Common myeloid progenitor, CD34-positive (primary cell): Measurements from ENCODE around the gene SERGEF.

Experiments
- CTCF ChIA-PET: fragments of 350-600 bp; sonication (Branson Sonifier 250); formaldehyde crosslinking; loops from one replicate; lab custom pipeline; 2021; ENCODE audit warnings: antibody characterized with exemption; lab: Charles Lee
- POLR2A ChIA-PET: fragments of 350-600 bp; sonication (Branson Sonifier 250); formaldehyde crosslinking; loops from one replicate; lab custom pipeline; 2021; ENCODE audit warnings: antibody characterized with exemption; lab: Charles Lee
- DNase-seq, 3 donors: peaks; one replicate each; pipeline versions ENCODE4 v3.0.0 to v3.0.0-alpha.2; 2013
- H3K27ac ChIP-seq, 2 experiments: 1 replicate in 1 of 2; 2 replicates in 1 of 2; pipeline ENCODE4 v1.7.0; 2013; ENCODE audit warnings: inconsistent platforms in 2 of 2, low read length in 2 of 2, mild to moderate bottlenecking in 2 of 2, low read depth in 1 of 2, moderate library complexity in 1 of 2; ENCODE audit not compliant: severe bottlenecking in 2 of 2, insufficient read depth in 1 of 2, poor library complexity in 1 of 2
- H3K27me3 ChIP-seq, 5 experiments: replicated peaks in 2 of 5; 1 replicate in 3 of 5; 2 replicates in 2 of 5; pipeline versions ENCODE4 v1.6.1 to v1.7.0; 2013; ENCODE audit warnings: low read length in 4 of 5, mild to moderate bottlenecking in 2 of 5, moderate library complexity in 2 of 5, inconsistent platforms in 1 of 5; ENCODE audit not compliant: insufficient read depth in 5 of 5, control insufficient read depth in 4 of 5
- H3K36me3 ChIP-seq, 4 experiments: 1 replicate in 2 of 4; 2 replicates in 2 of 4; pipeline versions ENCODE4 v1.6.1 to v1.7.0; 2013; ENCODE audit warnings: low read length in 3 of 4, control low read depth in 1 of 4, mild to moderate bottlenecking in 1 of 4; ENCODE audit not compliant: control insufficient read depth in 4 of 4, insufficient read depth in 4 of 4
- H3K4me1 ChIP-seq, 4 experiments: 1 replicate in 3 of 4; 2 replicates in 1 of 4; pipeline versions ENCODE4 v1.6.1 to v1.7.1; 2013; ENCODE audit warnings: low read length in 3 of 4, mild to moderate bottlenecking in 3 of 4, control low read depth in 1 of 4, inconsistent platforms in 1 of 4, moderate library complexity in 1 of 4; ENCODE audit not compliant: control insufficient read depth in 4 of 4, insufficient read depth in 4 of 4; ENCODE audit errors: control extremely low read depth in 1 of 4
- H3K4me3 ChIP-seq, 7 experiments: 1 replicate in 4 of 7; 2 replicates in 3 of 7; pipeline versions ENCODE4 v1.5.1 to v1.7.0; 2013; ENCODE audit warnings: mild to moderate bottlenecking in 7 of 7, low read length in 6 of 7, moderate library complexity in 6 of 7, inconsistent platforms in 2 of 7, low read depth in 2 of 7, control low read depth in 1 of 7; ENCODE audit not compliant: insufficient read depth in 4 of 7, control insufficient read depth in 1 of 7; ENCODE audit errors: extremely low read depth in 1 of 7
- H3K9me3 ChIP-seq, 5 experiments: 1 replicate in 4 of 5; 2 replicates in 1 of 5; pipeline versions ENCODE4 v1.6.1 to v1.7.1; 2013; ENCODE audit warnings: low read length in 4 of 5, mild to moderate bottlenecking in 2 of 5, inconsistent platforms in 1 of 5, low read depth in 1 of 5, moderate library complexity in 1 of 5; ENCODE audit not compliant: control insufficient read depth in 4 of 5, insufficient read depth in 2 of 5; ENCODE audit errors: control extremely low read depth in 1 of 5
- WGBS: methylation state at CpG from one replicate; pipeline ENCODE4 v1.1.5; 2013; ENCODE audit not compliant: insufficient coverage; 5-methylcytosine and 5-hydroxymethylcytosine counted together

The SERGEF gene

DNA sequence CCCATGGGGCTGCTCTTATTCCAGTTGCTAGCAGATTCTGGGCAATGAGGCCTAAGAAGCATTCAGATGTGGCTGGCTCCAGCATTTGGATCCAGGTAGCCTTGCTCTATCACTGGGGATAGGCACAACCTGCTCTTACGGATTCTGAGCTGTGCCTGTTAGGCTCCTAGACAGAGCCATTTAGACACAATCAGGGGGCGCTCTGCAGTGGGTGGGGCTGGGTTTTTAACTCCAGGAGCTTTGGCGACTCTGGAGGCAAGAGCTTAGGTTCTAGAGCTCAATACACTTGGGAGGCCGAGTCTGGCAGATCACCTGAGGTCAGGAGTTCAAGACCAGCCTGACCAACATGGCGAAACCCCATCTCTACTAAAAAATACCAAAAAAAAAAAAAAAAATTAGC is 246.3 kb downstream of the SERGEF start:
- H3K9me3 ChIP-seq, result no peaks in the 10 kb centered on the region
- no peak overlapping the region for H3K27ac ChIP-seq
- H3K4me3 ChIP-seq, result no peak overlapping the region
- ChIA-PET CTCF (no interaction called here), POLR2A (no interaction called here)
- H3K4me1 ChIP-seq, result no peaks in the 10 kb centered on the region
- H3K36me3 ChIP-seq, result no peaks in the 10 kb centered on the region
- DNase-seq, result no peak
- WGBS, result 86% methylated on average over 4 of the region's 5 CpGs
- H3K27me3 ChIP-seq, result peaks cover 0 to 1% (median 0%) of the 10 kb centered on the region in 5 experiments

DNA sequence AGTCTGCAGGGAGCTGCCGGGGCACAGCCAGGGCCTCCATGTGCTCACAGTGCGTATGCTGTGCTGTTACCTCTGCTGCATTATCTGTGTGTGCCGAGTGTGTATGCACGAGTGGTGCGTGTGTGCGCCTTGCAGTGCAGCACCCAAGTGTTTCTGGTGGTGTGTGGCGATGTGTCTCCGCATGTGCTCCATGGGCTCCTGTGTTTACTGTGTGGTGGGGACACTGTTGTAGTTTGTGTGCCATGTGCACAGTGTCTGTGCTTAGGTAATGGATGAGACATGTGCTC is 246.8 kb downstream of the SERGEF start:
- peaks cover 0 to 1% (median 0%) of the 10 kb centered on the region in 5 experiments for H3K27me3 ChIP-seq
- H3K9me3 ChIP-seq, result no peaks in the 10 kb centered on the region
- no peaks in the 10 kb centered on the region for H3K36me3 ChIP-seq
- H3K4me3 ChIP-seq, result no peak overlapping the region
- no peak overlapping the region for H3K27ac ChIP-seq
- 100% methylated on average over 6 of the region's 8 CpGs for WGBS
- ChIA-PET POLR2A (no interaction called here), CTCF (no interaction called here)
- H3K4me1 ChIP-seq, result no peaks in the 10 kb centered on the region
- DNase-seq, result no peak

DNA sequence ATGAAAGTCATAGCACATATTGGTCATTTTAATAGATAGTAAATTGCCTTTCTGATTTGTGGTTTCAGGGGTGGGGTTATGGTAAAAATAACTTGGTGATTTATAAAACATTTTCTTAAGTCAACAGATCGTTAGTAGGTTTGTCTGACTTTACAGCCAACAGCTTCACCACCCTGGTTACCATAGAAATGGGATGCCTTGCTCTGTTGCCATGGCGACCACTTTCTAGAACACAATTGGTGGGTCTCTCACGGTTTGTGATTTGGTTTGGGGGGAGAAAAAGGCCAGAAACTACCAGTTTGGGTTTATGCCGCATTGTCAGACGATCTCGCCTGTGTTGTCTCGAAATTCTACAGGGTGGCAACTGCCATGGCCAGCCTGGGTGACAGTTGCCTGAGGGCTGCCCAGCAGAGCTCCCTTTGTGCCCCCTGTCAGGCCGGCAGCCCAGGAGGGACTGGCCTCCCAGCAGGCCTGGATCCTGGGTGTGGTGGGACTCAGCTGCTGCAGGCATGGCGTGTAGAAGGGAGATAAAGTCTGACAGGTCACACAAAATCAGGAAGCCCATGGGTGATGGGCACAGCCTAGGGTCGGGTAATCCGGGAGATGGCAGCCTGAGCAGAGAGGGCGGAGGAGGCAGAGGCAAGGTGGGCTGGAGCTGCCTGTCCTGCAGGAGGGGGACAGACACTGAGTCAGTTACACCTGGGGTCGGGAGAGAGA is 247.3 kb downstream of the SERGEF start:
- peaks cover 0 to 1% (median 0%) of the 10 kb centered on the region in 5 experiments for H3K27me3 ChIP-seq
- H3K4me1 ChIP-seq, result no peaks in the 10 kb centered on the region
- 83% methylated on average over 12 of the region's 13 CpGs for WGBS
- no peak overlapping the region for H3K27ac ChIP-seq
- CTCF ChIA-PET, result interaction anchor here (0.8 kb wide), 1 partner anchor 213 kb away, joined by 3 read pairs; no protein-coding TSS in a partner anchor
- H3K4me3 ChIP-seq, result no peak overlapping the region
- DNase-seq, result no peak
- no peaks in the 10 kb centered on the region for H3K36me3 ChIP-seq
- POLR2A ChIA-PET, result no interaction called here
- H3K9me3 ChIP-seq, result no peaks in the 10 kb centered on the region

DNA sequence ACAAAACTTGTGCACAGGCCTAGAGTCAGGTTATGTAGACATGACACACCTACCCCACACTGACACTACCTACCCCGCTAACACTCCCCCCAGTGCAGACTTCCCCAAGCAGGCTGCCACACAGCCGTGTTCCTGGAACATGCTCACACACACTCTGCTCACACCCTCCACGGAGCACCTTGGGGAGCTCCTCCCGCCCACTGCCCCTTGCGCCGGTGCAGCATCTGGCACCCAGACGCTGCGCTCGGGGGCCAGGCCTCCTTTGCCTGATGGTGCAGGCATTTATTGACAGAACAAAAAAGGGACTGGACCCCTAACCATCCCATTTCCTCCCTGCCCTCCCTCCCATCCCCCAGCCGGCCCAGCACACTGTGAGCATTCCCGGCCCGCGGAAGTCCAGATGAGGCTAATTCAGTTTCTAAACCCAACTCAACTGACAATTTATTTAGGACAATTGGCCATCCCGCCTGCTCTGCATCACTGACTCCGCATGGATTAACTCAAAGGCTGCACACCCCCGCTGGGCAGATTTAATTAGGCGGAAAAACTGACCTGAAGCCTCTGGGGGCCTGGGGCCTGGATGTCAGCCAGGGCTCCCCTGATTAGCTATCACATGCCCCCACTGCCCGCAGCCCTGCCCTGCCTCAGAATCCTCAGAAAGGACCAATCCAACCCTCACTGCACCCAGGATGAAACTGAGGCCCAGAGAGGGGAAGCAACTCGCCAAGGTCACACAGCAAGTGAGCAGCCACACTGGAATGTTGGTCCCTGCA is 248.2 kb downstream of the SERGEF start:
- no peak for DNase-seq
- ChIA-PET POLR2A (no interaction called here), CTCF (no interaction called here)
- H3K36me3 ChIP-seq, result no peaks in the 10 kb centered on the region
- H3K4me1 ChIP-seq, result no peaks in the 10 kb centered on the region
- no peak overlapping the region for H3K4me3 ChIP-seq
- H3K27ac ChIP-seq, result no peak overlapping the region
- no peaks in the 10 kb centered on the region for H3K9me3 ChIP-seq
- 78% methylated on average over 13 of the region's 19 CpGs for WGBS
- peaks cover 0 to 1% (median 0%) of the 10 kb centered on the region in 5 experiments for H3K27me3 ChIP-seq

DNA sequence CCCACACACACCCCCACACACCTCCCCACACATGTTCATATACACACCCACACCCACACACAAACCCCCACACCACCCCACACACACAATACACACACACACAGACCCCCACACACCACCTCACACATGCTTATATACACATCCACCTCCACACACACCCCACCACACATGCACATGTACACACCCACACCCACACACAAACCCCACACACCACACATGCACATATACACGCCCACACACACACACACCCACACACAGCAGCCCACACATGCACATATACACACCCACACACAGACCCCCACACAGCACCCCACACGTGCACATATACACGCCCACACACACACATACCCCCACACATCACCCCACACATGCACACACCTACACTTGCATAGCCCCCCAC is 249.1 kb downstream of the SERGEF start:
- DNase-seq, result no peak
- H3K36me3 ChIP-seq, result no peaks in the 10 kb centered on the region
- H3K4me3 ChIP-seq, result no peak overlapping the region
- peaks cover 0 to 1% (median 0%) of the 10 kb centered on the region in 5 experiments for H3K27me3 ChIP-seq
- H3K27ac ChIP-seq, result no peak overlapping the region
- peaks cover 0 to 5% (median under 1%) of the 10 kb centered on the region in 5 experiments for H3K9me3 ChIP-seq
- CTCF ChIA-PET, result no interaction called here
- H3K4me1 ChIP-seq, result no peaks in the 10 kb centered on the region
- WGBS, result 50% methylated on average over 2 of the region's 3 CpGs
- POLR2A ChIA-PET, result no interaction called here

DNA sequence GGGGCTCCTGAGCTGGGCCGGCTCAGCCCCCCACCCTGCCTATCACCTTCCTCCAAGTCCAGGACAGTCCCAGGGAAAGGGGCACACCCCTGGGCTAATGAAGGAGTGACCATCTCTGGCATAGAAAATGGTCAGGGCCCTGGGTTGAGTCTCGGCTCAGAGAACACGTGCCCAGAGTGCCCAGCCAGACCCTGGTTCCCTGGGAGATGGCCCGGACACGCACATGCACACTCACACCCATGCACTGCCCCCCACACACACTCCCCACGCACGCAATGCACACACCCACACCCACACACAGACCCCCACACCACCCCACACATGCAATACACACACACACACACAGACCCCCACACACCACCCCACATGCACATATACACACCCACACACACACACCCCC is 249.6 kb downstream of the SERGEF start:
- CTCF ChIA-PET, result no interaction called here
- H3K4me1 ChIP-seq, result no peaks in the 10 kb centered on the region
- no peak overlapping the region for H3K4me3 ChIP-seq
- WGBS, result 92% methylated on average over 5 of the region's 7 CpGs
- peaks cover 0 to 6% (median 2%) of the 10 kb centered on the region in 5 experiments for H3K9me3 ChIP-seq
- POLR2A ChIA-PET, result no interaction called here
- H3K27me3 ChIP-seq, result peaks cover 0 to 1% (median 0%) of the 10 kb centered on the region in 5 experiments
- no peaks in the 10 kb centered on the region for H3K36me3 ChIP-seq
- no peak overlapping the region for H3K27ac ChIP-seq
- no peak for DNase-seq

DNA sequence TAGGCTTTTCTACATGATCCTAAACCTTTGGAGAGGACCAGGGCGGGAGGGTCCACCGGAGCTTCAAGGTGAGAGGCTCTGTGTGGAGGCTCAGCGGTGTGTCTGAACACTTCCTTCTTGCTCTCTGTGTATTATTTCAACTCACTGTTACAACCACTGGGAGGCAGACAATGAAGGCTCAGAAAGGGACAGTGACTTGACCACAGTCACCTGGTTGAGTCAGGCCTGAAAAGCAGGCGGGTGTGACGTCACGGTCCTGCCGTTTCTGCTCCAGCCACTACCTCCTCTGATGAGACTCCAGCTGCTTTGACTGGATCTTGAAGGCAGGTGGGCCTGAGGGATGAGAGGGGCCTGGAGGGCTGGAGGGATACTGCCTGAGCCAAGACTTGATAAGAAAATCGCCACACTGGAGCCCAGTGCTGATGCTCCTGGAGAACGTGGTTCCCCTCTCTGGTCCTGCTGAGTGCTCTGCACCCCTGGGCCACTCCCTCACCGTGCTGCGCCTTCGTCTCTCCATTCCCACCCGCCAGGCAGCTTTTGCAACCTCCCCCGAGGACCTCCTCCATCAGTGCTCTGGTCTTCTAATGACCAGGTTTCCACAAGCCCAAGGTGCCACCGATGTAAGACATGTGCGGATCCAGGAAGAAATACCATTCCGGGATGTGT is 250.4 kb downstream of the SERGEF start:
- 90% methylated on average over 17 of the region's 17 CpGs for WGBS
- no peaks in the 10 kb centered on the region for H3K4me1 ChIP-seq
- no peak overlapping the region for H3K27ac ChIP-seq
- no peak for DNase-seq
- H3K4me3 ChIP-seq, result no peak overlapping the region
- H3K9me3 ChIP-seq, result peaks cover 0 to 6% (median 2%) of the 10 kb centered on the region in 5 experiments
- POLR2A ChIA-PET, result no interaction called here
- peaks cover 0 to 1% (median 0%) of the 10 kb centered on the region in 5 experiments for H3K27me3 ChIP-seq
- CTCF ChIA-PET, result interaction anchor here (1.3 to 5.0 kb wide), 2 partner anchors 20 to 217 kb away, joined by 4 to 38 read pairs; no protein-coding TSS in a partner anchor
- H3K36me3 ChIP-seq, result no peaks in the 10 kb centered on the region
